CMK (cell line): Measurements from ENCODE around the gene HTRA2.

ENCODE experiments used
- DNase-seq: peaks from one replicate; pipeline ENCODE4 v3.0.0-alpha.2; 2010; ENCODE audit warnings: low read depth

Gene HTRA2

GRCh38 chr2:74500578-74500946 lies 29.2 kb upstream of the HTRA2 start:
- DNase-seq = no peak

- DNase-seq = no peak
Observed at GRCh38 chr2:74501335-74502071, 28.2 kb upstream of the HTRA2 start.

DNA sequence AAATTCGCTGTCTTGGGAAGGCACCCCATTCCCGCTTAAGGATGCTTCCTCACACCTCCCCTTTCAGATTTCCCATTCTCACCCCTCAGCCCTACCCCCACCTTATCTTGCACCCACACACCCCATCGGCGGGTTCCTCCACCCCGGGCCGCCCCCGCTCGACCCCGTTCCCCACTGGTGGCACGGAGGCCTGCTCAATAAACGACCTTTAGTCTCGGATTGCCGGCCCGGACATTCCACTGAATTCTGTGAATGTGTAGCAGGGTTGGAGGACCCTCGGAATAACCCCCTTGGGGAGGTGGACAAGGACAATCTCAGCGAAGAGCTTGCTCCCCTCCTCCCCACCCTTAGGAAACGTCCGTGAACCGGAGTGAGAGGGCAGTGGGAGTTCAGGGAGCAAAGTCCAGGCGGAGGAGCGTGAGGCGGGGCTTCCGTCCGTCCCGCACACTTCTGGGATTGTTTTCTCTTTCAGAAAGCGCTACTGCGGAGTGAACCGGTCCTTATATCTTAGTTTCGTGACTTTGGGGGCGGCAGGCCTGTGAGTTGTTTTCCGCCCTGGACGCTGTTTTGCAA lies 27.5 kb upstream of the HTRA2 start:
- no peak for DNase-seq

DNA sequence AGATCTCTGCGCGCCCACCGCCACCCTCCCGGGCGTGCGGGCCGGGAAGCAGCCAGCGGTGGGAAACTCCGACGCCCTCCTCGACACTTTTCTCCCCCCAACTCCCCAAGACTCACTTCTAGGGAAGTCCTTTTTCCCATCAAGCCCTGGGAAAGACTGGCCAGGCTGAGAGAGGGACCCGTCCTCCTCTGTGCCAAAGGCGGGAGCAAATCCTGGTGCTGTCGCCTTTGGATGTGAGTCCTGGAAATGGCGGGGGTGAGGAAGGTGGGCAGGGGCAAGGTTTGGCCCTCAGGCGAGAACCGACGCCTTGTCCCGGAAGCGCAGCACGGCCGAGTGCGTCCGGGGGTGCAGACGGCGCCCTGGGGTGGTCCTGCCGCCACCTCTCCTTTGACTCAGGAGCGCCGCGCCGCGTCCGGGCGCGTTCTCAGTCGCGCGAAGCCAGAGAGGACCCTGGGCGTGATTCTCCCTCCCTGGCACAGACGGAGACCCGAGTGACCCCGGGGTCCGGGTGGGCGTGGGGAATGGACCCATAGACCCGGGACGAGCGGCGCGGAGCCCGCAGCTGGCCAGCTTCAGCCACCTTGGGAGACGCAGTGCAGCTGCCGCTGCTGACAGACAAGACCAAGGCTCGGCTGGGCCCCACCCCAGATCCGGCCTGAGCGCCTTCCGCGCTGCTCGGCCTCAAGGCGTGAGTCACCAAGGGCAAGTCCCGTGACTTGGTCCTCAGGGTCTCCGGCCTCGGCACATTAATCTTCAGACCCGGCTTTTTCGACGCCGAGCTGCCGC lies 26.8 kb upstream of the HTRA2 start:
- no peak for DNase-seq

DNA sequence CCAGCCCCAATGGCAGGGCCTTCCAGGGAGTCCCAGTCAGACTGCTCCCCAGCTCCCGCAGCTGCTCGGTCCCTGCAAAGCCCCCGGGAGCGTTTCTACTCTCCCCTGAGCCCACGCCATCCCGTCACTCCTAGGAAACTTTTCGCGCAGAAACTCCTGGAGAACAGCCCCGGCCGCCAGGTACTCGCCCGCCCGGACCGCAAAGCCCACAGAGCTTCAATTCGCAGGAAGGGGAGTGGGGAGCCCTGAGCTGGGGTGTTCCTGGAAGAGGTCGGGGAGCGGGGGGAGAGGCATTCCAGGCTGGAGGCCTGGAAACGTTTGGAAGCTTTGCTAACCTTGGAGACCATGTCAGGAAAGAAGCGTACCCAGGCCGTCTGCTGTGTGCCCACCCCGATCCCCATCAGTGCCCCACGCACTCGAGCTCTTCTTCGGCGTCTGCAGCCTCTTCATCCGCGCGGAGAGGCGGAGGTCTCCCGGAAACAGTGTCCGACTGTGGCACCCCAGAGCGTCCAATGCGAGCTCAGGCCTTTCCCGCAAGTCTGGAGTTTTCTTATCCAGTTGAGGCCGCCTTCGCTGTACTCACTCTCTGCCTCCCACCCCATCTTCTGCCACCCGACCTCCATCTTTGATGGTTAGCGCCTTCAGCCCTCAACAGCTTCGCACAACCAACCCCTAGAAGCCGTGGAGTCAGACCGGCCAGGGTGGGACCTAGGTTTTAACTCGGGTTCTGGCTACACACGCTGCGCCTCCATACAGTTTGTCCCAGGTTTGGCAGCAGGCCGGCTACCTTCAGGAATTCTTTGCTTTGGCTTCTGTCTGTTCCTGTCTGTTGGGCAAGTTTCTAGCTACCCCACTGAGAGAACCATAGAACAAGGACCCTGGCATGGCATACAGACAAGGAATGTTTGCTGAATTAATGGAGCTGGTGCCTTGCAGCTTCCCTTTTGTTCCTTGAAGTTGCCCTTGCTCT lies 25.9 kb upstream of the HTRA2 start:
- no peak for DNase-seq

DNA sequence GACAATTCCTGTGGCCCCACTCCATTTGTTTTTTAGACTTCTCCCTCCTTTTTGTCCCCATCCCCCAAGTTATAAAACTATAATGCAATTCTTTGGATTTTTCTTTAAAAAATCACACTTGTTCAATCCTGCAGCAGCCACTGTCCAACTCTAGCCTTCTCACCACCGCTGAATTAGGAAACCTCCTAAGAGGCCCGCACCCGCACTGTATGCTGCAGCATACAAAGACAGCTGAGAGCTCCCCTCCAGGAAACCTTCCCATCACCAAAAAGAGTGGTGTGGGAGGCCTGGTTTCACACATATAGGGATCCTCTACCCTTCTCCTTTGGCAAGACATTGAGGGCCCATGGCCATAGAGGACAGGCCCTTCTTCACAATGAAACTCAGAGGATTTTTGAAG lies 25.1 kb upstream of the HTRA2 start:
- DNase-seq = no peak

DNA sequence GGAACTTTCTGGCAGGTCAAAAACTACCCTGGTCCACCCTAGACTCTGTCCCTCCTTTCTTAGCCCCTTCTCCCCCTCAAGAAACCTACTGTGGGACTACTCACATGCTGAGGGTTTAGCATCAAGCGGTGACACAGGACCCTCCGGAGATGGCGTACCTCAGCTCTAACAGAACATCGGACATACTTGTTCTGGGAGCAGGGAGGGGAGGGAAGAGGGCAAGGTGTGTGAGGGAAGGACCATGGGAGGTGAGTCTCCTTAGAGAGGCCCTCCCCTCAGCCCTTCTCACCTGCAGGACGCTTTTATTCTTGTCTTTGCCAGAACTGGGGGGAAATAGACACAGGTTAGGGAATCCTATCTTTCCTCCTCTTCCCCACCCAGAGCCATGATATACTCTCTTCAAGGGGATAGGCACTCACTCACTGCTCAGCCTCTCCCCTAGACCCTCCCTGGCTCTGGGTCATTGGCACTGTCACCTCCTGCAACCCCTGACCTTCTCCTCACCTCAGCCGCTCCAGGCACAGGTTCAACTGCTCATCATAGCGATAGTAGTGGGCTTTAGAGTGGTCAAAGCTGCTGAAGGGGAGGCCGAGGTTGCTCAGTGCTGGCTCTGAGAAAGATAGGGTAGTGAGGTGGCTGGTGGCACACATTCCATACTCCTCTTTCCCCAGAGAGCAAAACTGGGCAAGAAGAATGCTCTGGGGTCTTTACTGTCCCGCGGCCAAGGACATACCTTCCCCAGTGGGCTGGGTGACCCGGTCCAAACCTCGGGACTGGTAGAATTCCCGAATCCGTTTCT lies 24.1 kb upstream of the HTRA2 start:
- DNase-seq = no peak

GRCh38 chr2:74507145-74507925 lies 22.4 kb upstream of the HTRA2 start, which contains the start of gene PCGF1:
Gene PCGF1, minus strand, starts transcription at chr2:74507695. Its CDS starts 27 bp downstream, at chr2:74507668.
- DNase-seq = peak; percentile 96

- no peak for DNase-seq
Observed at GRCh38 chr2:74507926-74508520, 21.7 kb upstream of the HTRA2 start.

DNA sequence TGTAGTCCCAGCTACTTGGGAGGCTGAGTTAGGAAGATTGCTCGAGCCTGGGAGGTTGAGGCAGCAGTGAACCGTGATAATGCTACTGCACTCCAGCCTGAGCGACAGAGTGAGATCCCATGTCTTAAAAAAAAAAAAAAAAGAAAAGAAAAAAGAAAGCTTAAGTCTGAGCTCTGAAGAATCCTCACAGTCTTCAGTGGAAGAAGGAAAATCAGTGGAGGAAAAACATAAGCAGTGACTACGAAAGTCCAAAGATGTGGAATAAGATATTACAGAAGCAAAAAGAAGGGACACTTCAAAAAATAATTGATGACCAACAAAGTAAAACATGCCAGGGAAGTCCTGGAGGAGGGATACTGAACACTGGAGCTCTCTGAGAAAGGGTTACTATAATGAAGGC lies 19.5 kb upstream of the HTRA2 start:
- DNase-seq = no peak

- no peak for DNase-seq
Observed at GRCh38 chr2:74511104-74511989, 18.4 kb upstream of the HTRA2 start.

DNA sequence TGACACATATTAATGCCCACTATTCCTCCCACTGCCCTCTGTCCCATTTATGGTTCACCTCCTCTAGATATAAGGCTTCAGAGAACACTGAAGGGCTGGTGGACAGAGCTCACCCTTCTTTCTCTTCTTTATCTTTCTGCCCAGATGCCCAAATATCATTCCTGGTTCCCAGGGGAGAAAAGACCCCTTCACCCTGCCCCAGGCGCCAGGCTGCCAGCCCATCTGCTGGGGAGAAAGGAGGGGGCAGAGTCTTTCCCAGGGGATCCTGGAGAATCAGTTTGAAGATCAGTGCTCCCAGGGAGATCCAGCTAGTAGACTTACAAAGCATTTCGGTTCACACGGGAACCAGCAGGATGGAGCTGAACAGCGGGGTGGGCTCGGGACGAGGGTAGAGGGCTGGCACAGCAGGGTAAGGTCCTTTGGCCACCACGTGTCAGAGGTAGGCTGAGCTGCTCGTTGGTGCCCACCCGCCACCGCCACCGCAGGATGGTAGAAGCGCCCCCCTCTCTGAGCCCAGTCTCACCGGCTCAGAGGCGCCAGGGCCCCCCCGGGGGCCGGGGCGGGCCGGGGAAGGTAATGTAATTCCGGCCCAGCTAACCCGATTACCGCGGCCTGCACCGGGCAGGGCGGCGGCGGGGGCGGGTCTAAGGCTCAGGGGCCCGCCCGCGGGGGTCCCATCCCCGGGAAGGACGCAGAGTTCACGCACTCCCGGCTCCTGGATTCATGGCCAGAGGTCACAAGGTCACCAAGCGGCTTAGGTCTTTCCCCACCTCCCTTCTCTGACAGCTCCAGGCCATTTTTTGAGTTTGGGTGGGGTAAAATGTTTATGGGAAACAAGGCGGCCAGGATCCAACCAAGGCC lies 16.8 kb upstream of the HTRA2 start:
- no peak for DNase-seq

- no peak for DNase-seq
Observed at GRCh38 chr2:74513605-74514367, 15.9 kb upstream of the HTRA2 start.

- no peak for DNase-seq
Observed at GRCh38 chr2:74514368-74515270, 15.1 kb upstream of the HTRA2 start, which contains the start of gene TLX2. Gene TLX2, plus strand, starts transcription at chr2:74514450. Its CDS starts 357 bp downstream, at chr2:74514807.

DNA sequence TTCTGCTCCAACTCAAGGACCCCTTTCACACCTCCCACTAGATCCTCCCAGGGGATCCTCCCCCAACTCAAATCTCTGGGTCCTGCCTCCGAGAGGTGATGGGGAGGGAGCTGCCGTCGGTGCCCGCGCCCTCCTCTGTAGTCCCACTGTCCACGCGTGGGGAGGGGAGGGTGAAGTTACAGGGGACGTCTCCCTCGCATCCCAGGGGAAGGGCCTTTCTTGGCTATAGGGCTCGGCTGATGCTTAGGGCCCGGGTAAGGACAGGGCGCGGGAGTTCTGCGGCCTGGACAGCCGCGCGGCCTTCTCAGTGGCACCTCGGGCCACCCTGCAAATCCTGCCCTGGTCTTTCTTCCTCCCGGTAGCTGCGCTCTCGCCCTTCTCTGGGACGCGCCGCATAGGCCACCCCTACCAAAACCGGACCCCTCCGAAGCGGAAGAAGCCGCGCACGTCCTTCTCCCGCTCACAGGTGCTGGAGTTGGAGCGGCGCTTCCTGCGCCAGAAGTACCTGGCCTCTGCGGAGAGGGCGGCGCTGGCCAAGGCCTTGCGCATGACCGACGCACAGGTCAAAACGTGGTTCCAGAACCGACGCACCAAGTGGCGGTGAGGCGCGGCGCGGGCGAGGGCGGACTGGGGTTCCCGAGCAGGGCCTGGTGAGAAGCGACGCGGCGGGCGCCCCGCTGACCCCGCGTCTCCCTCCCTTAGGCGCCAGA lies 14.3 kb upstream of the HTRA2 start:
- no peak for DNase-seq
